GM20431 (cell line): ENCODE results near the gene PDGFA.

Experiments
- in situ Hi-C: fragments of 300-500 bp; cut with MseI, MboI; formaldehyde crosslinking; loops from one replicate; pipeline ENCODE4 v1.15.0; 2020; ENCODE audit warnings: low sequenced_read_pairs; ENCODE audit not compliant: unreplicated experiment

The PDGFA gene

DNA sequence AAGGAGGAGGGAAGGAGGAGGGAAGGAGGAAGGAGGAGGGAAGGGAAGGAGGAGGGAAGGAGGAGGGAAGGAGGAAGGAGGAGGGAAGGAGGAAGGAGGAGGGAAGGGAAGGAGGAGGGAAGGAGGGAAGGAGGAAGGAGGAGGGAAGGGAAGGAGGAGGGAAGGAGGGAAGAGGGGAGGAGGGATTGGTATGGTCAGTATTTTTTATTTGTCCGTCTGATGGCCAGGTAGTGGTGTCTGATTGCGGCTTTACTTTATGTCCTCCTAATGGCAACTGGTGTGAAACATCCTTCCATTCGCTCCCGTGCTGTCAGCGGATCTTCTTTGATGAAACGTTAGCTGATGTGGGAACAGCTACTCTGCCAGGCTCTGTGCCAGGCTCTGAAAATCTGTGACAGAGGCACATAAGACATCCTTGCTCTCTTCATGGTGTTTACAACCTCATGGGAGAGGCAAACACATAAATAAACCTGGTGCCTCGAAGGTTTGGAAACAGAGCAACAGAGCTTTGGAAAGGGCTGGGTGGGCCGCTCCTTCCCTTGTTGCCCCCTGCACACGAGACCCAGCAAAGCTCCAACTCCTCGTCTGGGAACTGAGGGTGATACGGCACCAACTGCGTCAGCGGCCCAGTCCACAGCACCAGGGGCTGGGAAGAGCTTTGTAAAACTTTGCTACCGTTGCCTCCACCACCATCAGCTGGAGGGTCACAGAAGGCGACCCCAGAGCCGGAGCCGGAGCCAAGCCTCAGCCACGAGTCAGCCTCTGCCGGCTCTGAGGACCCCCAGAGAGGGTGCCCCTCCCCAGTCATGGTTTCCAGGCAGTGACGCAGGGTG, 40.3 kb downstream of the PDGFA start:
- in situ Hi-C loops, result no loop called here

- in situ Hi-C loops, result no loop called here
Measured at GRCh38 chr7:477626-478220, 41.9 kb downstream of the PDGFA start.

- in situ Hi-C loops, result no loop called here
Measured at GRCh38 chr7:476736-477360, 42.8 kb downstream of the PDGFA start.

GRCh38 chr7:475951-476441, 43.6 kb downstream of the PDGFA start:
- in situ Hi-C loops, result no loop called here

DNA sequence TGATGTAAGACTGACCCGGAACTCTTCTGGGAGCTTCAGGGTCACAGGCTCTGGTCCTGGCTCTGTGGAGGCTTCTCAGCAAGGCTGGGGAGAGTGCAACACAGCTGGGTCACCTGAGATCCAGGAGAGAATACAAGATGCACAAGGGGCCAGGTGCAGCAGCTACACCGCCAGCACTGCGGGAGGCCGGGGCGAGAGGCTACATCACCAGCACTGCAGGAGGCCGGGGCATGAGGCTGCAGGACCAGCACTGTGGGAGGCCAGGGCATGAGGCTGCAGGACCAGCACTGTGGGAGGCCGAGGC, 44.3 kb downstream of the PDGFA start:
- in situ Hi-C loops, result no loop called here

DNA sequence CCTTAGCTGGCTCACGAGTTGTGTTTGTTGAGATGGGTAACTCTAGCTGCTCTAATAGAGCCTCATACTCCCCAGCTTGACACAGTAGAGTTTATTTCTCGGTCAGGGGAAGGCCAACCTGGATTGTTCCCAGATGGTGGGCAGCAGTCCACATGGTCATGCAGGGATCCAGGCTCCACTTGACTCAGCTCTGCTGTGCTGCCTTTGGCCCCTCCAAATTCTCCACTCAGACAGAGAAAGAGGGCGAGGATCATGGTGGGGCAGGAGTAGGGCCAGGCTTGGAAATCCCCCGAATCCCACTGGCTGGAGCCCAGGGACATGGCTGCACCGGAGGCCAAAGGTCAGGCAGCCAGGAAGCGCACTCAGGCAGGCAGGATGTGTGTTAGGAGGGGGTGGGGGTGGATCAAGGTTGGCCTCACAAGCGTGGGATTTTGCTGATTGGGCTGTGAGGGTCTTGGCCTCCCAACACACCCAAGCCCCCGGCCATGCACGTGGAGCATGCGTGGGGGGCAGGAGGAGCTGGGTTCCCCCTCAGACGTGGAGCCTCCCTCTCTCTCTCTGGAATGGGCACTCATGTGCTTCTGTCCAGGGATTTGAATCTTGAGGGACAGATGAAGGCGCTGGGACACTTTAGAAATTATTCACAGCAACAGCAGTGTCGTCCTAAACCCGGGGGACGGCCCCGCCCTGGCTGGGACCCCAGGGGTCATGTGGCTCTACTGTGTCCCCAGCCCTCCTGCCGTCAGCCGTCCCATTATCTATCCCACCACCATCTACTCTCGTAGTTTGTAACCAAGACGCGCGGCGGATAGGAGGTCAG, 44.8 kb downstream of the PDGFA start:
- in situ Hi-C loops, result no loop called here

DNA sequence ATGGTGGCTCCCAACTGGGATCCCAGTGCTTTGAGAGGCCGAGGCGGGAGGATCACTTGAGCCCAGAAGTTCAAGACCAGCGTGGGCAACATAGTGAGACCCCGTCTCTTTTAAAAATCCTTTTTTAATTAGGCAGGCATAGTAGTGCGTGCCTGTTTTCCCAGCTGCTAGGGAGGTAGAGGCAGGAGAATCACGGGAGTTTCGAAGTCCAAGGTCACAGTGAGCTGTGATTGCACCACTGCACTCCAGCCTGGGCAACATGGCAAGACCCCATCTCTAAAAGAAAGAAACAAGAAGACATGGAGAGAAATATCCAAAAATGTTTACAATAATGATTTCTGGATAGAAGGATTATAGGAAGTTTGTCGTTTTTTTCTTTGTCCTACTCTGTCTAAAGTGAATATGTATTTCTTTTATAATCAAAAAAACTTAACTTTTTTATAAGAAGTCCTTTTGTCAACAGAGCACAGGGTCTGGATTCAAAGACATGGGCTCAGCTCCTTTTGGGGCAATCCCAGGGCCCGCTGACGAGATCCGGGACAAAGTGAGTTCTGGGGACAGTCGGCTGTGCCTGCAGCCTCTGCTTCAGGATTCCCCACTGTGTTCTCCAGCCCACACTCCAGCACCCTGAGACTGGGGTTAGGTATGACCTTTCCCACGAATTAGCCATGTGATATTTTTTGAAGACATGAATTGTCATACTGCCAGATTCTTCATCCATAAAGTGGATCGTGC, 45.6 kb downstream of the PDGFA start:
- in situ Hi-C loops, result no loop called here

DNA sequence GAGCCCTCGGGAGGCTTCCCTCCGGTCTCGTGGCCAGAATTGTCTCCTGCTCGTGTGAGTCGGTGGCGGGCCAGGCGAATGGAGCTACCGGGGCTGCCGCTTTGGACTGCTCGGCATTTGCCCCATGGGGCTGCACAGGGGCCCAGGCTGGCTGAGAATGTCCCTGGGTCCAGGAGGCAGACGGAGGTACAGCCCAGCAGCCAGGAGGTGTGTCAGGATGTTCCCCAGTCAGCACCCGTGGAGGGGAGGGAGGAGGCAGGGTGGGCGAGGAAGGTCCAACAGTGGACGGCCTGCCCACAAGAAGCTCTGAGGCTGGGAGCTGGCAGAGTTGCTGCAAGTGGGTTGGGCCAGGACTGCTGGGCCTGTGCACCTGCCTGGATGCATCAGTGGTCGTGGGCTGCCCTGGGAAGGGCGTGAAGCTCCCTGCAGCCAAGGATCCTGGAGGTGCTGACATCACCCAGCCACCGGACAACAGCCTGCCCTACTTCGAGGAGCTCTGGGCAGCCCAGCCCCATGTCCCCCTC, 46.4 kb downstream of the PDGFA start:
- in situ Hi-C loops, result no loop called here

DNA sequence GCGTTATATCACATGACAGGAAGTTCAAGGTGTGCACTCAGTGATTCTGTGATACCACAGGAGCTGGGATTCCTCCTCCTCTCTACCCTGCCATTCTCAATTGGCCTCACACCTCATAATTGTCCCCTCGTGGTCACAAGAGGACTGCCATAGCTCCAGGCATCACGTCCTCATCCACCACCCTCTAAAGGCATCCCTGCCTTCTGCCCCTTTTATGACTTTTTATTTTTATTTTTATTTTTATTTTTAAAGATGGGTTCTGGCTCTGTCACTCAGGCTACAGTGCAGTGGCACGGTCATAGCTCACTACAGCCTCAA, 47.0 kb downstream of the PDGFA start:
- in situ Hi-C loops, result no loop called here

DNA sequence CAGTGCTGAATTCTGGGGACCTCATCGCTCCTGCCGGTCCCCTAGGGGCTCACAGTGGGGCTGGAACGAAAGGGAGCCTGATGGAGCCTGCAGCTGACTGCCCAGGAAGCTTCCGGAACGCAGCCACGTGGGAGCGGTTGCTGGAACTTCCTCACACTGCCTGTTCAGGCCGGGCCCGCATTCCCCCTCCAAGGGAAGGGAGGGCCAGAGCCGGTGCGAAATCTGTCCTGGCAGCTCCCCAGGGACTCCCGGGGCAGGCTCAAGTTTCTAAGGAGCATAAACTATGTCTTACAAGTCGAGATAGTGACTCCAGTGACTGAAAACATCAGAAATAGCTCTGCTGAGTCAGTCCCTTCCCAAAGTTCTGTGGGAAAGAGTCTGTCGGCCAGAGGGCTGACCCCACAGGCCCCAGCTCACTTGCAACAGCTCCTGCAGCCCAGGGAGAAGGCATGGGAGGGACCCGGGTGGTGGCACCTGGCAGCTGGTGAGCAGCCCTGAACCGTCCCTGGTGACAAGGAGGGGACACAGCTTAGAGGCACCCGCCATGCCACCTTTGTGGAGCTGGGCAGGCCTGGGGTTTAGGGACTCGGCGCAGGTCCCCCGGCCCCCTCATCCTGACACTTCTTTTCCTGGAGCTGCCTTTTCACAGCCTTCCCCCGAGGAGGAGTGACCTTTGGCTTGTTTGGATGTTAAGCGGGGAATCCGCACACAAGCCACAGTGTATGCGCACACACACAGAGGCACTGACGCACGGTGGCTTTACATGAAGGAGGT, 47.6 kb downstream of the PDGFA start:
- in situ Hi-C loops, result no loop called here

GRCh38 chr7:471191-471865, 48.3 kb downstream of the PDGFA start:
- in situ Hi-C loops, result no loop called here

DNA sequence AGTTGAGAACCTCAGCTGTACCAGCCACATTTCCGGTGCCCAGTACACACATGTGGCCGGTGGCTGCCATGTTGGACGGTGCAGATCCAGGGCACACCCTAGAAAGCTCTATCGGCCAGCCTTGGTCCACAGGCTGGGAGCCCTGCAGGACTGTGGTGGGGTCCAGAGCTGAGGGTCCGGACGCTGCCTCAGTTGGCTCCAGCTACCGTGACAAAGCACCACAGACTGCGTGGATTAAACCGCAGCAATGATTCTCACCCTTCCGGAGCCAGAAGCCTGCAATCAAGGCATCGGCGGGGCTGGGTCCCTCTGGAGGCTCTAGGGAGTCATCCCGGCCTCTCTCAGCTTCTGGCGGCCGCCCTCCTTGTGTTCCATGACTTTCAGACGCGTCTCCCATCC, 50.1 kb downstream of the PDGFA start:
- in situ Hi-C loops, result no loop called here

DNA sequence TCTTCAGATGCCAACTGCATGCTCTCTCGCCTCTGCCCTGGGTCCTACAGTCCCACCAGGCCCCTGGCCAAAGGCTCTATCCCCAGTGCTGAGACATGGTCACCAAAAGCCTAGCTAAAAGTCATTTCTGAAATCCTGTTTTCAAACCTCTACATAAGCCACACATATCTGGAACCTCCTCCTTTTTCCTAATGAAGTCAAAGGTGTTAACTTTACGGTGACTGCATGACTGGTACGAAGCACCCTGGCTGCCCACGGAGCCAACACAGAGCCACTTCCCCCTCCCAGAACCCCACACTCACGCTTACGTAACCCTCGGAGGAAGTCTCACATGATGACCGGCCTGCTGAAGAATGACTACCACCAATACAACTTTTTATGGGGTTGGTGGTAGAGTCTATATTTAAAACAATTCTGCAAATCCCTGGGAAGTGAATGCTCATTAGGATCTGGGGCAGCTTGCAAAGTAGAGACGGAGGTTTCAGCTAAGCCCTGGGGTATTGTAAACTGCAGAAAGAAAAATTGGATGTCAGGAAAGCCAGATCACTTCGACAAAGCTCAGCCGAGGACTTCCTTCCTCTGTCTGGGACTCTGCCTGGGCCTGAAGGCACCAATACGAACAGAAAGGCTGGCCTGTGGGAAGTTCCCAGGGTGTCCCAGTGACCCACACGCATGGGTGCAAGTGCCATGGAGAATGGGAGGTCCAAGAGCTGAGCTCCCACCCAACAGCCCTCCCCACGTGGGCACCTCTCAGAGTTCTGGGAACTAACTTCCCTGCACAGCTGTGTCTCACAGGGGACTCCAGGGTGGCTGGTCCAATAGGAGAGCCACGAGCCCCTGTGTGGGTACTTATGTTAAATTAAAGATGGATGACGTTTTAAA, 50.7 kb downstream of the PDGFA start:
- in situ Hi-C loops, result no loop called here

- in situ Hi-C loops, result no loop called here
Measured at GRCh38 chr7:467856-468545, 51.6 kb downstream of the PDGFA start.

DNA sequence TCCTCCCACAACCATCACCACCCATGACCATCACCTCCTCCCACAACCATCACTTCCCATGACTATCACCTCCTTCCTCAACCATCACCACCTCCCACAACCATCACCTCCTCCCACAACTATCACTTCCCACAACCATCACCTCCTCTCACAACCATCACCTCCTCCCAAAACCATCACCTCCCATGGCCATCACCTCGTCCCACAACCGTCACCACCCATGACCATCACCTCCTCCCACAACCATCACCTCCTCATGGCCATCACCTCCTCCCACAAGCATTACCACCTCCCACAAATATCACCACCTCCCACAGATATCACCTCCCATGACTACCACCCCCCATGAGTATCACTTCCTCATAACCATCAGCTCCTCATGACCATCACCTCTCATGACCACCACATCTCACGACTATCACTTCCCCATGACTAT, 52.2 kb downstream of the PDGFA start:
- in situ Hi-C loops, result no loop called here

GRCh38 chr7:466465-467191, 53.0 kb downstream of the PDGFA start:
- in situ Hi-C loops, result no loop called here
